Stimulated activated CD8-positive, alpha-beta memory T cell treated with anti-CD3 and anti-CD28 coated beads, Interleukin-12 subunit alpha, Interleukin-12 subunit beta, amount 100 ng/mL, for 4 hours (primary cell): ENCODE measurements around the gene CRAT.

Experiments used
- DNase-seq: peaks from one replicate; pipeline ENCODE4 v3.0.0-alpha.2; 2020; ENCODE audit warnings: low read depth

Gene CRAT

GRCh38 chr9:129060991-129061390, 49.6 kb downstream of the CRAT start:
- no peak for DNase-seq

DNA sequence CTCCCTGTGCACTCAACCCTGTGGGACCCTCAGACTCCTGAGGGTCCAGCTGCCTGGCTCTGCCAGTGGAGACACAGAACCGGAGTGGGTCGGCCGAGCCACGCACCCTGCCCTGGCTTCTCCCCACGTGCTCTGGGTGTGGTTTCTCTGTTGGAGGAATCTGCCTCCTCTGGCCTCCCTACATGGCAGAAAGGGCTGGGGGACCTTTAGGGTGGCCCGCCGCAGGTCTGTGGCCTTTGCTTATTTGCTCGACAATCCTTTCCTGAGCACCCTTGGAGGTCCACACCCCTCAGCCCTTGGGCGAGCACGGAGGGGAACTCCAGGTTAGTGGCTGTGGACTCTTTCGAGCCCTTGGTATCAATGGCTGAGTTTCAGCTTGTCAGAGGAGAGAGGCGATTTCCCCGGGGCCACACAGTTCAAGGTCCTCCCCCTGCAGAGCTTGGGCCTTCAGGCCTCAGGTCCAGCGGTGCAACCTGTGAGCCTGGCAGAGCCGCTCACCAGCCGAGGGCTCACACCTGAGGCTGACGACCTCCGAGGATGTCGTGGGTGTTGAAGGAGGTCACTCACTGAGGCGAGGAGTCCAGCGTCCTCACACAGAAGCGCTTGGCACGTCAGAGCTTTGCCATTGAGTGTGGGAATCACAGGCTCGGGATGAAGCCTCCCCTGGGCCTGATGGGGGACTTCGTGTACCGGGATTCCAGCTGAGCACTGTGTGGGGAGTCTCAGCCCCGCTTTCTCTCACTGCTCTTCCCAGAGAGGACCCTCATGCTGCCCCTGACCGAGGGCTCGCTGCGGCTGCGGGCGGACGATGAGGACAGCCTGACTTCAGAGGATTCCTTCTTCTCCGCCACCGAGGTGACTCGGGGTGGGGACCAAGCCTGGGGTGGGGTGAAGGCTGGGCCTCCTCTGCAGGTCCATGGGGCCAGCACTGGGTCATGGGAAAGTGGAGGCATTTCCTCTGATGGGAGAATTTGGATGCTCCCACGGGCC, 50.5 kb downstream of the CRAT start:
- no peak for DNase-seq

DNA sequence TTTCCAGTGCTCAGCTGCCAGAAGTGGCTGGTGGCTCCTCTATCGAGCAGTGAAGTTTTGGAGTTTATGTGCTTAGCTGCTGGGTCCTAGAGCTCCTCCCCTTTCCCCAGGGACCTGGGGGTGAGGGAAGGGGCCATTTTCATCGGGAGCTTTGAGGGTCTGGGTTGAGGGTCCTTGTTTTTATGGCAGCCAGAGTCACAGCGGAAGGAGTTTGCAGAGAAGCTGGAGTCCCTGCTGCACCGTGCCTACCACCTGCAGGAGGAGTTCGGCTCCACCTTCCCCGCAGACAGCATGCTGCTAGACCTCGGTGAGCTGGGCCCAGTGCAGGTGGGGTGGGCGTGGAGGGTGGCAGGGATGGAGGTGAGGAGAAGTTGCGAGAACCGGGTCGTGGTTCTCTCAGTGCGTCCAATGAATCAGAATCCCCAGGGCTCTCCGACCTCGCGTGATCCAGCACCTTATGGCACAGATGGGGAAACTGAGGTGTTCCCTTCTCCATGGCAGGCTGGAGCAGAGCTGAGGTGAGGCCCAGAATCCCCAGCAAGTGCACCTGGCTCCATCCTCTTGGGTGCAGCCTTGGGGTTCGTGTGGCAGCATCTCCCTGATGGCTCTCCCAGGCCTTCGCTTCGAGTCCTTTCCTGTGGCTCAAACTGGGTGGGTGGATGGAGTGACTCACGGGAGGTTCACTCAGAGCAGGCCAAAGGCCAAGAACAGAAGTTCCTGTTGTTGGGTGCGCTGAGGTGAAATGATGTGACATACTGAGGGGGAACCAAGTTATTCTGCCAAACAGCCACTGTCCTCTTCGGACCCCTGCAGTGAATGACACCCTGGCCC, 51.4 kb downstream of the CRAT start:
- no peak for DNase-seq

GRCh38 chr9:129054163-129054851, 56.3 kb downstream of the CRAT start:
- no peak for DNase-seq

- no peak for DNase-seq
Measured at GRCh38 chr9:129053020-129053419, 57.6 kb downstream of the CRAT start.

DNA sequence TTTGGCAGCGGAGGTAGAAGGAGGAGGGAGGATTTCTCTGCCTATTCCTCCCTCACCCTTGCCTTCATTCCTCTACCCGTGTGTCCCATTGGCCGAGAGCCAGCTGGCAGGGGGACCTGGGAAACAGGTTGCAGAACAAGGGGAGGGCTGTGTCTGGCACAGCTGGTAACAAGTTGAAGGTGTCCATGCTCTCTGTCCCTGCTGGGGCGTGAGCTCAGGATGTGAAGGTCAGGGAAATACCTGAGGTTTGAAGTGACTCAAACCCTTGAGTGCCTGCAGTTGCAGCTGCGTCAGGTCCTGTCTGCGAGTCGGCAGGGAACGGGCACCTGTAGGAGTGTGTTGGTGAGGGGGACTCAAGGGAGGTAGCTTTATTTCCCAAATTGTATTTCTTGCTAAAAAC, 58.0 kb downstream of the CRAT start:
- DNase-seq, result no peak
